ENCODE data around the gene SIT1.

The SIT1 gene

DNA sequence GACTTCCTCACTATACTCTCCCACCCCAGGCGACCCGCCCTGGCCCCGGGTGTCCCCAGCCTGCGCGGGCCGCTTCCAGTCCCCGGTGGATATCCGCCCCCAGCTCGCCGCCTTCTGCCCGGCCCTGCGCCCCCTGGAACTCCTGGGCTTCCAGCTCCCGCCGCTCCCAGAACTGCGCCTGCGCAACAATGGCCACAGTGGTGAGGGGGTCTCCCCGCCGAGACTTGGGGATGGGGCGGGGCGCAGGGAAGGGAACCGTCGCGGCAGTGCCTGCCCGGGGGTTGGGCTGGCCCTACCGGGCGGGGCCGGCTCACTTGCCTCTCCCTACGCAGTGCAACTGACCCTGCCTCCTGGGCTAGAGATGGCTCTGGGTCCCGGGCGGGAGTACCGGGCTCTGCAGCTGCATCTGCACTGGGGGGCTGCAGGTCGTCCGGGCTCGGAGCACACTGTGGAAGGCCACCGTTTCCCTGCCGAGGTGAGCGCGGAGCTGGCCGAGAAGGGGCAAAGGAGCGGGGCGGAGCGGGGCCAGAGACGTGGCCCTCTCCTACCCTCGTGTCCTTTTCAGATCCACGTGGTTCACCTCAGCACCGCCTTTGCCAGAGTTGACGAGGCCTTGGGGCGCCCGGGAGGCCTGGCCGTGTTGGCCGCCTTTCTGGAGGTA is 25.1 kb upstream of the SIT1 start:
- DNase-seq, result peak in 1 of 2 experiments; percentile 29
- TF ChIP-seq GATA1 (IDR thresholded peaks at IDR 0.05; ENCODE audit: low read depth, low read length) (no peak), POLR2A (IDR thresholded peaks at IDR 0.05; ENCODE audit: low read length) (no peak)

DNA sequence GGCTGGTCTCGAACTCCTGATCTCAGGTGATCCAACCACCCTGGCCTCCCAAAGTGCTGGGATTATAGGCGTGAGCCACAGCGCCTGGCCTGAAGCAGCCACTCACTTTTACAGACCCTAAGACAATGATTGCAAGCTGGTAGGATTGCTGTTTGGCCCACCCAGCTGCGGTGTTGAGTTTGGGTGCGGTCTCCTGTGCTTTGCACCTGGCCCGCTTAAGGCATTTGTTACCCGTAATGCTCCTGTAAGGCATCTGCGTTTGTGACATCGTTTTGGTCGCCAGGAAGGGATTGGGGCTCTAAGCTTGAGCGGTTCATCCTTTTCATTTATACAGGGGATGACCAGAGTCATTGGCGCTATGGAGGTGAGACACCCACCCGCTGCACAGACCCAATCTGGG is 24.5 kb upstream of the SIT1 start:
- DNase-seq, result no peak
- no peak for TF ChIP-seq GATA1 (IDR thresholded peaks at IDR 0.05; ENCODE audit: low read depth, low read length)
- no peak for TF ChIP-seq POLR2A (IDR thresholded peaks at IDR 0.05; ENCODE audit: low read length)

DNA sequence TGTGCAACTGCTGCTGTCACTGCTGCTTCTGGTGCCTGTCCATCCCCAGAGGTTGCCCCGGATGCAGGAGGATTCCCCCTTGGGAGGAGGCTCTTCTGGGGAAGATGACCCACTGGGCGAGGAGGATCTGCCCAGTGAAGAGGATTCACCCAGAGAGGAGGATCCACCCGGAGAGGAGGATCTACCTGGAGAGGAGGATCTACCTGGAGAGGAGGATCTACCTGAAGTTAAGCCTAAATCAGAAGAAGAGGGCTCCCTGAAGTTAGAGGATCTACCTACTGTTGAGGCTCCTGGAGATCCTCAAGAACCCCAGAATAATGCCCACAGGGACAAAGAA is 23.3 kb upstream of the SIT1 start:
- TF ChIP-seq POLR2A (IDR thresholded peaks at IDR 0.05; ENCODE audit: low read length) (no peak), GATA1 (IDR thresholded peaks at IDR 0.05; ENCODE audit: low read depth, low read length) (no peak)
- no peak for DNase-seq

DNA sequence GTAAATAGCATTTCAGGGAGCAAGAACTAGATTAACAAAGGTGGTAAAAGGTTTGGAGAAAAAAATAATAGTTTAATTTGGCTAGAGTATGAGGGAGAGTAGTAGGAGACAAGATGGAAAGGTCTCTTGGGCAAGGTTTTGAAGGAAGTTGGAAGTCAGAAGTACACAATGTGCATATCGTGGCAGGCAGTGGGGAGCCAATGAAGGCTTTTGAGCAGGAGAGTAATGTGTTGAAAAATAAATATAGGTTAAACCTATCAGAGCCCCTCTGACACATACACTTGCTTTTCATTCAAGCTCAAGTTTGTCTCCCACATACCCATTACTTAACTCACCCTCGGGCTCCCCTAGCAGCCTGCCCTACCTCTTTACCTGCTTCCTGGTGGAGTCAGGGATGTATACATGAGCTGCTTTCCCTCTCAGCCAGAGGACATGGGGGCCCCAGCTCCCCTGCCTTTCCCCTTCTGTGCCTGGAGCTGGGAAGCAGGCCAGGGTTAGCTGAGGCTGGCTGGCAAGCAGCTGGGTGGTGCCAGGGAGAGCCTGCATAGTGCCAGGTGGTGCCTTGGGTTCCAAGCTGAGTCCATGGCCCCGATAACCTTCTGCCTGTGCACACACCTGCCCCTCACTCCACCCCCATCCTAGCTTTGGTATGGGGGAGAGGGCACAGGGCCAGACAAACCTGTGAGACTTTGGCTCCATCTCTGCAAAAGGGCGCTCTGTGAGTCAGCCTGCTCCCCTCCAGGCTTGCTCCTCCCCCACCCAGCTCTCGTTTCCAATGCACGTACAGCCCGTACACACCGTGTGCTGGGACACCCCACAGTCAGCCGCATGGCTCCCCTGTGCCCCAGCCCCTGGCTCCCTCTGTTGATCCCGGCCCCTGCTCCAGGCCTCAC is 22.6 kb upstream of the SIT1 start, which contains the start of gene CA9:
Gene CA9, plus strand, starts transcription at position 797 of the 893 bp plus-strand sequence. Its CDS starts 32 bp downstream, at position 829.
- DNase-seq, result no peak
- TF ChIP-seq POLR2A (IDR thresholded peaks at IDR 0.05; ENCODE audit: low read length), result no peak
- TF ChIP-seq GATA1 (IDR thresholded peaks at IDR 0.05; ENCODE audit: low read depth, low read length), result no peak

DNA sequence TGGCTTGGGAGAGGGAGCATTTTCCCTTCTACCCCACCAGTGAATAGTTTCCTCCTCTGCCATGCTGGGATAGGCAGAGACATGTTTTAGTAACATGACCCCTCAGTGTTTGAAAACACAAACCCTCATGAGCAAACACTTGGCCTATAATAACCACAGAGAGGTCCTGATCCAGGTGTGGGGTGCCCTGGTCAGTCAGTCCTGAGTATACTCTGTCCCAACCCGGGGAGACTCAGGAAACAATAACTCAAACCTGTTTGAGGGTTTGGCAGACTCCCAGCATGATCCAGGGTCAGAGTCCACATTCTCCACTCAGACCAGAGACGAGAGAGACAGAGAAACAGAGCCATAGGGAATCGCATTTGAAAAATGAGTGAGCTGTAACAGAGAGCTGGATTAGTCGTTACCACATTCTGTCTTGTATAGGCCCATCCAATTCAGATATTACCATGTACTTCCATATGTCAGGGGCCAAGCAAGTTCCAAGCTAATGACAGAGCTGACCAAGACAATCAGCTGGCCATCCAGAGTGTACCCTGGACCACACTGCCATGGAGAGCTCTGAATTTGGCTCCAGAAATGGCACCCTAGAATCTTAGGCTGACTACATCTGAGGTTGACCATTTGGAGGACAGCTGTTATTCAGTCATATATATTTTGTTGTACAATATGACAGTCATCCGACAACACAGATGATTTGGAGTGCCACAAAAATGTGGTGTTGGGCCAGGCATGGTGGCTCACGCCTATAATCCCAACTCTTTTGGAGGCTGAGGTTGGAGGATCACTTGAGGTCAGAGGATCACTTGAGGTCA is 18.8 kb upstream of the SIT1 start:
- DNase-seq, result no peak
- TF ChIP-seq POLR2A (IDR thresholded peaks at IDR 0.05; ENCODE audit: low read length) (no peak), GATA1 (IDR thresholded peaks at IDR 0.05; ENCODE audit: low read depth, low read length) (no peak)

DNA sequence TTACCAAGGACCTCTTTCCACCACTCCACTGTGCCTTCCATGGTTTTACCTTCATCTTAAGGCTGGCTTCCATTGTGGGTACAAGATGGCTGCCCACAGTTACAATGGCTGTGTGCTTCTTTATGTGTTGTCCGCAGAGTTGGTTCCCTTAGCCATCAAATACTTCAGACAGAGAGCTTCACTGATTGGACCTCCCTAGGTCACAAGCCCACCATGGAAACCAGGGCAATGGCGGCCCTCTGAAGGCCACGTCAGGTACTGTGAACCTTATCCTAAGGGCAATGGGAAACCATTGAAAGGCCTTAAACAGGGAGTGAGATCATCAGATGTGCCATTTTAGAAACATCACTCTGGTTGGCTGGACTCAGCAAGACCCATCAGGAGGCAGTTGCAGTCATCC is 17.2 kb upstream of the SIT1 start:
- TF ChIP-seq POLR2A (IDR thresholded peaks at IDR 0.05; ENCODE audit: low read length) (no peak), GATA1 (IDR thresholded peaks at IDR 0.05; ENCODE audit: low read depth, low read length) (no peak)

DNA sequence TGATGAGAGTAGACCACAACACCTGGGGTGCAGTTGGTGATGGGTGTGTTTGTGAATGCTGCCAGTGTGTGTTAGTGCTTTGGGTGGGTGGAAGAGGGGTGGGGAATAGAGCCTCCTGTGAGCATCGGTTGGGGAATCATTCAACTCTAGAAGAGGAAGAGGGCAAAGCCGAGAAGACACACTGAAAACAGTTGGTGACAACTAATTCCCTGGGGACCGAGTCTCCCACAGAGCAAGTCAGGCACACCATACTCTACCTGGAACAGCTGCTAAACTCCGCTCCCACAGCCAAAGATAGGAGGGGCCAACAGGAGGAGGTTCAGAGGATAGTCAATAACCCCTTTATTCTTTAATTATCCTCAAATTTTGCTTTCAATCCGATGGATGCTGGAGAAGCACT is 15.8 kb upstream of the SIT1 start:
- TF ChIP-seq POLR2A (IDR thresholded peaks at IDR 0.05; ENCODE audit: low read length) (no peak), GATA1 (IDR thresholded peaks at IDR 0.05; ENCODE audit: low read depth, low read length) (no peak)
- no peak for DNase-seq

More for the DNA sequence above, 17.2 kb upstream of the SIT1 start:
- DNase-seq, result no peak

DNA sequence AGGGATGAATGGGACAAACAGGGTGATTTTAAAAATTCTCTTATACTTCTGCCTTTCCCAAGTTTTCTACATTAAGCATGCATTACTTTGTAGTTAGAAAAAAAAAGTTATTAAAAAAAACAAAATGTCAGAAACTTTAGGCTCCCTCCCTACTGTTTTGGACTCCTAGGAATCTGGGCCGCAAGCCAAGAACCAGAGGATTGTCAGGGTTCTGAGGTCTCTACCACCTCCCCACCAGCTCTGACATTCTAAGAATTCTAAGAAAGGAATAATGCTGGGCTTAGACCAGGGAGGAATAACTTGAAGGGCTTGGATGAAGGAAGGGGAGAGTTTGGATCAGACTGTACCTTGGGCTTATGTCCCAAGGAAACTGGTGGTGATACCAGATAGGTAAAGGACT is 15.3 kb upstream of the SIT1 start:
- no peak for DNase-seq
- TF ChIP-seq GATA1 (IDR thresholded peaks at IDR 0.05; ENCODE audit: low read depth, low read length) (no peak), POLR2A (IDR thresholded peaks at IDR 0.05; ENCODE audit: low read length) (no peak)

DNA sequence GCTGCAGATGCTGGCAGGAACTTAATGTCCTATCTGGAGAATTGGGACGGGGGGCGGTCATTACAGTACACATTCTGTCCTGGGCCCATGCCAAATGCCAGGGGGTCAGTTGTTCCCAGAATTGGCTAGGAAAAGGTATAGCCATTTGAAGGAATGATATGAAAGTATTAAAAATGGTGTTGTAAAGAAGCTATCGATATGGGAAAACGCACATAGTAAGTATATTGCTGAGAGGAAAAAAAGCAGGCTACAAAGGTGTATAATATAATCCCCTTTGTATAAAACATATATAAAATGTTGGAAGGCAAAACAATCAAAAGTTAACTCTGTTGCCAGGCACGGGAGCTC is 14.7 kb upstream of the SIT1 start:
- peak; percentile 52 for TF ChIP-seq POLR2A (IDR thresholded peaks at IDR 0.05; ENCODE audit: low read length)
- TF ChIP-seq GATA1 (IDR thresholded peaks at IDR 0.05; ENCODE audit: low read depth, low read length), result no peak
- DNase-seq, result no peak

DNA sequence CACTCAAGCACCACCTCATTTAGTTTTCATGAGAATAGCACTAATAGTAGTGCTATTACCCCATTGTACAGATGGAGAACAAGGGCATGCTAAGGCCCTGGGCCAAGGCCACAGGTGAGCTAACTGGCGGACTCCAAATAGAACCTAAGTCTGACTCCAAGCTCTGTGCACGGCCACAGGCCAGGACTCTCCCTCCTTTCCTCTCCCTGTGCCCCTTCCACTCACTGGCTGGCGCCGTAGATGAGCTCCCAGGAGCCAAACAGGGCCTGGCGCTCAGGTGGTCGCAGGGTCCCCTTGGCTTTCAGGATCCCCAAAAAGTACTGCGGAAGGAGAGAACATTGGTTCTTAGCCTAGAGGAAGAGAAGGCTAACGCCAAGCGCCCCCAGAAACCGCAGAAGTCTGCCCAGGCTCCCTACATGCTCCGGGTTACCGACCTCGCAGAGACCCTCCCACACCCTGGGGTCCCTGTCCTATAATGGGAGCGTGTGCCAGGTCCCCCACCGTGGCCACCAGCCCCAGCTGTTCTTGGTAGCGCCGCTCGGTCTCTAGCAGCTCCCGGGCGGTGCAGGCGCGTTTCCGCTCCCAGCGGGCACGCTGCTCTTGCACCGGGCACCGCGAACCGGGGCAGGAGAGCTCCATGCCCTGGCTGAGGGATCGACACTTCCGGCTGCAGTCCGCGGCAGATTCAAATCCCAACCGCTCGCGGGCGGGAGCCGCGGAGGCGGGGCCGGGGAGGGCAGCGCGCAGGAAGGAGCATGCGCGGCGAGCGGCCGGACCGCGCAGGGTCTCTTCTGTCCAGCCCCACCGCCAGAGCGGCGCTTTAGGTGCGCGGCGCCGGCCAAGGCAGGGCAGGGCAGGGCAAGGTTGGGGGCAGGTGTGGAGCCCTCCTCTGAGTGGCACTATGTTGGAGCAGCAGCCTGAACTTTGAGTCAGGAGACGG is 14.1 kb upstream of the SIT1 start, which contains the start of gene ARHGEF39:
Gene ARHGEF39, minus strand, starts transcription at position 665 of the 940 bp plus-strand sequence. Its CDS starts 26 bp downstream, at position 639.
- peak; percentile 88 to 90 for DNase-seq
- TF ChIP-seq POLR2A (IDR thresholded peaks at IDR 0.05; ENCODE audit: low read length) (peak; percentile 84), GATA1 (IDR thresholded peaks at IDR 0.05; ENCODE audit: low read depth, low read length) (no peak)

DNA sequence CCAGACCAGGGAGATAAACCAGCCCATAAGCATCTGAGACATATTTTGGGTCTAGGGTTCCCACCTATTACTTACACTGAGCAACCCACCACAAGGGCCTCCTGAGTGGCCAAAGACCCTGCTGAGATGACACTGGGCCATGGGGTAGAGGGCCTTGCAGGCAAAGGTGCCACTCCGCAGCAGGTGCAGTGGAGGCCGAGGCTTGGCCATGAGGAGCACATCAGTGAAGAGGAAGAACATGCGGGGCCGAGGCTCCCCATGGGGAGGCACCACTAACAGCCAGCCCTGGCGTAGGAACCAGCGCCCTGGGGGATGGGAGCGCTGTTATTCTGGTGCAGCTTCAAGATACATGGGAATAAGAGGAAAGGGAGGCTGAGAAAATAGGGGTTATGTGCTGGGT is 11.7 kb upstream of the SIT1 start:
- DNase-seq, result no peak
- TF ChIP-seq GATA1 (IDR thresholded peaks at IDR 0.05; ENCODE audit: low read depth, low read length) (no peak), POLR2A (IDR thresholded peaks at IDR 0.05; ENCODE audit: low read length) (no peak)

DNA sequence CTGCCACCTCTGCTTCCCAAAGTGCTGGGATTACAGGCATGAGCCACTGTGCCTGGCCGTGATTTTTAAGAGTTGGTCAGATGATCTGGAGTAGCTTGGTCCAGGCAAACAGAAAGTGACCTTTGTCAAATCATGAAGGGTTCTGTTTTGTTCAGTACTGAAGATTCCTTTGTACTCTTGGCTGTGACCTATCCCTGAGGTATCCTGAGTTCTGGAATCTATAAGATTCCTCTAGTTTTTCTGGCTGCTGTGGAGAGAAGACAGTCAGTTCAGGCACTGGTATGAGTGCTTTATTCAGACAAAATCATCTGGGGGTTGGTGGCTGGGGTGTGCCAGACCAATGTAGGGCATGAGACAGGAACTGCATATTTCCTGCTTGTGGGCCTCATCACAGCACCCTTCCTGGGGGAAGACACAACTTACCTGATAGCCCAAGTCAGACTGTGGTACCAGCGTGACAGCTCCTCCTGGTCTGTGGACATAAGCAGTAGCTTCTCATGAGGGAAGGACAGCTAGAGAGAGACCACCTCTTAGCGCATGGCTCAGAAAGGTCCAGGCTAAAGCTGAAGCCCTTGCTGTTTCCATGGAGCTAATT is 11.1 kb upstream of the SIT1 start:
- DNase-seq, result no peak
- no peak for TF ChIP-seq GATA1 (IDR thresholded peaks at IDR 0.05; ENCODE audit: low read depth, low read length)
- no peak for TF ChIP-seq POLR2A (IDR thresholded peaks at IDR 0.05; ENCODE audit: low read length)
